K562 (cell line): Measurements from ENCODE around the gene FNBP1.
A peak's percentile ranks its signal among the peaks of the same experiment; 100 is the strongest.

Experiments
- EP300 ChIP-seq: IDR thresholded peaks from 2 replicates; pipeline ENCODE4 v1.6.1; 2012; ENCODE audit warnings: low read length, improper control_type of control experiment
- POLR2AphosphoS5 ChIP-seq: IDR thresholded peaks from 2 replicates; pipeline ENCODE4 v1.6.1; 2011; ENCODE audit warnings: mild to moderate bottlenecking, low read depth, low read length, moderate library complexity; ENCODE audit not compliant: control insufficient read depth, insufficient read depth
- RCOR1 ChIP-seq, 2 experiments: IDR thresholded peaks; 2 replicates each; pipeline ENCODE4 v1.6.1; 2012; ENCODE audit warnings: low read depth in 2 of 2, low read length in 2 of 2, borderline replicate concordance in 1 of 2, improper control_type of control experiment in 1 of 2
- U2AF2 ChIP-seq: fragments of 200-400 bp; formaldehyde crosslinking; optimal IDR thresholded peaks from 2 replicates; pipeline ENCODE3; 2017; ENCODE audit warnings: low read depth, mild to moderate bottlenecking, low read length
- ZFX ChIP-seq: sonication (generic); formaldehyde crosslinking; IDR thresholded peaks from 2 replicates; pipeline ENCODE4 v1.8.0; 2022; ENCODE audit warnings: mild to moderate bottlenecking, missing genetic modification reagents, moderate library complexity
- ZNF253 ChIP-seq: fragments of 250-450 bp; sonication (Bioruptor Pico); conservative IDR thresholded peaks from 2 replicates; pipeline ENCODE4 v1.6.1; 2021; ENCODE audit warnings: mild to moderate bottlenecking
- TF ChIP-seq, protein P1 (sequence below), 3 experiments: IDR thresholded peaks in 2 of 3; conservative IDR thresholded peaks in 1 of 3; 2 replicates each; pipeline ENCODE4 v1.5.1; 2011 to 2012; ENCODE audit warnings: low read length in 3 of 3, mild to moderate bottlenecking in 3 of 3, control low read depth in 2 of 3, improper control_type of control experiment in 1 of 3, inconsistent platforms in 1 of 3, low read depth in 1 of 3, mixed read lengths in 1 of 3, moderate library complexity in 1 of 3; ENCODE audit not compliant: insufficient read depth in 2 of 3
- TF ChIP-seq, protein P2 (sequence below): fragments of 200-800 bp; sonication (Bioruptor generic); IDR thresholded peaks from 2 replicates; pipeline ENCODE4 v1.6.1; 2017; ENCODE audit warnings: missing genetic modification characterization, missing compliant biosample characterization

DNA sequence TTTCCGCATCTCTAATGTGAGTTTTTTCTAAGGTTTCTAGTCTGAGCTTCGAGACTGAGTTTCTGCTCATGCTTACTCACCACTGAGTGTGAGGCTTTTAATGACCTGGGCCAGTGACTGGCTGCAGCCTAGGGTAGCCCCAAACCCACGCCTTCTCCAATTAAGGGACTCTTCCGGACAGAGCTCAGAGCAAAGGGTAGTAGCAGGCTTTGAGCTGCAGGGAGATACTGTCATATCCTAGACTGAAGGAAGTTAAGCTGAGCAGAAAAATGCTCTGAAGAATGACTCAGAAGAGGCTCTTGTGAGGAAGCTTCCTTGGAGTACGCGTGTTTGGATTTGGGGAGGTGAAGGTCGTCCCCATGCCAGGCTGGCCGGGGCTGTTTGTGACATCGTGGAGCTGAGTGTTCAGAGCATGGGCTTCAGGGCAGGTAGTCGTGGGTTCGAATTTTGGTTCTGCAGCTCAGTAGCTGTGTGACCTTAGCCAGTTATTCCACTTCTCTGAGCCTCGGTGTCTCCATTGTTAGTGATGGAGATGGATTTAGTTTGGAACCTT is 204.2 kb downstream of the FNBP1 start:
- TF ChIP-seq, protein P1, sequence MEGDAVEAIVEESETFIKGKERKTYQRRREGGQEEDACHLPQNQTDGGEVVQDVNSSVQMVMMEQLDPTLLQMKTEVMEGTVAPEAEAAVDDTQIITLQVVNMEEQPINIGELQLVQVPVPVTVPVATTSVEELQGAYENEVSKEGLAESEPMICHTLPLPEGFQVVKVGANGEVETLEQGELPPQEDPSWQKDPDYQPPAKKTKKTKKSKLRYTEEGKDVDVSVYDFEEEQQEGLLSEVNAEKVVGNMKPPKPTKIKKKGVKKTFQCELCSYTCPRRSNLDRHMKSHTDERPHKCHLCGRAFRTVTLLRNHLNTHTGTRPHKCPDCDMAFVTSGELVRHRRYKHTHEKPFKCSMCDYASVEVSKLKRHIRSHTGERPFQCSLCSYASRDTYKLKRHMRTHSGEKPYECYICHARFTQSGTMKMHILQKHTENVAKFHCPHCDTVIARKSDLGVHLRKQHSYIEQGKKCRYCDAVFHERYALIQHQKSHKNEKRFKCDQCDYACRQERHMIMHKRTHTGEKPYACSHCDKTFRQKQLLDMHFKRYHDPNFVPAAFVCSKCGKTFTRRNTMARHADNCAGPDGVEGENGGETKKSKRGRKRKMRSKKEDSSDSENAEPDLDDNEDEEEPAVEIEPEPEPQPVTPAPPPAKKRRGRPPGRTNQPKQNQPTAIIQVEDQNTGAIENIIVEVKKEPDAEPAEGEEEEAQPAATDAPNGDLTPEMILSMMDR (IDR thresholded peaks at IDR 0.05 in 2 of 3, conservative IDR thresholded peaks at IDR 0.05 in 1 of 3; ENCODE audit: insufficient read depth in 2 of 3, low read depth in 1 of 3, low read length in 3 of 3): no peak
- TF ChIP-seq, protein P2, sequence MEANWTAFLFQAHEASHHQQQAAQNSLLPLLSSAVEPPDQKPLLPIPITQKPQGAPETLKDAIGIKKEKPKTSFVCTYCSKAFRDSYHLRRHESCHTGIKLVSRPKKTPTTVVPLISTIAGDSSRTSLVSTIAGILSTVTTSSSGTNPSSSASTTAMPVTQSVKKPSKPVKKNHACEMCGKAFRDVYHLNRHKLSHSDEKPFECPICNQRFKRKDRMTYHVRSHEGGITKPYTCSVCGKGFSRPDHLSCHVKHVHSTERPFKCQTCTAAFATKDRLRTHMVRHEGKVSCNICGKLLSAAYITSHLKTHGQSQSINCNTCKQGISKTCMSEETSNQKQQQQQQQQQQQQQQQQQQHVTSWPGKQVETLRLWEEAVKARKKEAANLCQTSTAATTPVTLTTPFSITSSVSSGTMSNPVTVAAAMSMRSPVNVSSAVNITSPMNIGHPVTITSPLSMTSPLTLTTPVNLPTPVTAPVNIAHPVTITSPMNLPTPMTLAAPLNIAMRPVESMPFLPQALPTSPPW (CRISPR knock-in tag): no peak
- TF ChIP-seq RCOR1 (IDR thresholded peaks at IDR 0.05; ENCODE audit: borderline replicate concordance in 1 of 2, low read depth in 2 of 2, low read length in 2 of 2) (peak in 1 of 2 experiments; percentile 16; a peak in 1 of 4 replicates), ZNF253 (no peak), U2AF2 (no peak), ZFX (no peak), POLR2AphosphoS5 (no peak), EP300 (no peak)
